H9 (cell line): Measurements from ENCODE around the gene LAMB1. TPM values are rescaled to one million over a fixed set of nuclear protein-coding genes. Genes with fewer than 3 reads are reported as not detected.

Experiments
- DNase-seq: peaks from one replicate; pipeline ENCODE4 v3.0.0-alpha.2; 2017
- H2AFZ ChIP-seq: one replicate; pipeline ENCODE4 v1.6.1; 2013; ENCODE audit warnings: mild to moderate bottlenecking, low read length, control low read depth, moderate library complexity
- H2AK5ac ChIP-seq: 2 replicates; pipeline ENCODE4 v1.6.1; 2013; ENCODE audit warnings: low read length, control low read depth, mixed read lengths; ENCODE audit not compliant: insufficient read length
- H2BK120ac ChIP-seq: one replicate; pipeline ENCODE4 v1.6.1; 2013; ENCODE audit warnings: low read depth, mild to moderate bottlenecking, low read length, control low read depth, inconsistent platforms; ENCODE audit not compliant: poor library complexity, severe bottlenecking
- H2BK12ac ChIP-seq: 2 replicates; pipeline ENCODE4 v1.6.1; 2013; ENCODE audit warnings: low read length, control low read depth, mixed read lengths, low read depth; ENCODE audit not compliant: insufficient read length
- H2BK15ac ChIP-seq: 2 replicates; pipeline ENCODE4 v1.6.1; 2013; ENCODE audit warnings: low read depth, low read length, control low read depth
- H2BK20ac ChIP-seq: one replicate; pipeline ENCODE4 v1.6.1; 2013; ENCODE audit warnings: low read depth, mild to moderate bottlenecking, low read length, control low read depth, inconsistent platforms; ENCODE audit not compliant: poor library complexity, severe bottlenecking
- H2BK5ac ChIP-seq: 2 replicates; pipeline ENCODE4 v1.6.1; 2013; ENCODE audit warnings: low read length, control low read depth, mixed read lengths; ENCODE audit not compliant: insufficient read length
- H3K14ac ChIP-seq: 2 replicates; pipeline ENCODE4 v1.6.1; 2013; ENCODE audit warnings: low read length, control low read depth; ENCODE audit not compliant: insufficient read depth
- H3K18ac ChIP-seq: 2 replicates; pipeline ENCODE4 v1.6.1; 2013; ENCODE audit warnings: low read depth, mild to moderate bottlenecking, mixed read lengths, low read length, control low read depth; ENCODE audit not compliant: insufficient read length
- H3K23ac ChIP-seq: 2 replicates; pipeline ENCODE4 v1.6.1; 2013; ENCODE audit warnings: low read length, control low read depth, mixed read lengths, low read depth; ENCODE audit not compliant: insufficient read length
- H3K23me2 ChIP-seq: 2 replicates; pipeline ENCODE4 v1.6.1; 2013; ENCODE audit warnings: low read depth, mild to moderate bottlenecking, mixed read lengths, low read length, control low read depth; ENCODE audit not compliant: insufficient read length, poor library complexity, severe bottlenecking
- H3K27ac ChIP-seq: 2 replicates; pipeline ENCODE4 v1.5.1; 2013; ENCODE audit warnings: low read length, control low read depth, mixed read lengths, low read depth; ENCODE audit not compliant: insufficient read length
- H3K27me3 ChIP-seq: 2 replicates; pipeline ENCODE4 v1.6.1; 2013; ENCODE audit warnings: low read length, control low read depth, inconsistent platforms; ENCODE audit not compliant: insufficient read depth
- H3K4ac ChIP-seq: 2 replicates; pipeline ENCODE4 v1.6.1; 2013; ENCODE audit warnings: low read depth, mild to moderate bottlenecking, control low read depth, inconsistent platforms, low read length, moderate library complexity
- H3K4me1 ChIP-seq: 2 replicates; pipeline ENCODE4 v1.6.1; 2013; ENCODE audit warnings: low read length, control low read depth, inconsistent platforms; ENCODE audit not compliant: insufficient read depth
- H3K4me2 ChIP-seq: 2 replicates; pipeline ENCODE4 v1.6.1; 2013; ENCODE audit warnings: low read length, control low read depth, mixed read lengths; ENCODE audit not compliant: insufficient read length, insufficient read depth
- H3K56ac ChIP-seq: 2 replicates; pipeline ENCODE4 v1.6.1; 2013; ENCODE audit warnings: low read depth, mild to moderate bottlenecking, mixed read lengths, low read length, control low read depth; ENCODE audit not compliant: insufficient read length
- H3K79me1 ChIP-seq: 2 replicates; pipeline ENCODE4 v1.6.1; 2013; ENCODE audit warnings: low read depth, mild to moderate bottlenecking, moderate library complexity, low read length, control low read depth, inconsistent platforms; ENCODE audit not compliant: insufficient read depth, poor library complexity, severe bottlenecking
- H3K79me2 ChIP-seq: 2 replicates; pipeline ENCODE4 v1.6.1; 2013; ENCODE audit warnings: low read length, control low read depth, inconsistent platforms; ENCODE audit not compliant: insufficient read depth
- H3K9ac ChIP-seq: 2 replicates; pipeline ENCODE4 v1.6.1; 2013; ENCODE audit warnings: low read length, control low read depth, mixed read lengths; ENCODE audit not compliant: insufficient read length; ENCODE audit errors: extremely low read depth
- H3K9me3 ChIP-seq: one replicate; pipeline ENCODE4 v1.6.1; 2013; ENCODE audit warnings: low read depth, low read length, inconsistent platforms; ENCODE audit not compliant: control insufficient read depth
- H3T11ph ChIP-seq: one replicate; pipeline ENCODE4 v1.6.1; 2013; ENCODE audit warnings: mild to moderate bottlenecking, low read length, control low read depth, inconsistent platforms
- H4K20me1 ChIP-seq: one replicate; pipeline ENCODE4 v1.6.1; 2013; ENCODE audit not compliant: control insufficient read depth, insufficient read length, insufficient read depth
- H4K5ac ChIP-seq: 2 replicates; pipeline ENCODE4 v1.6.1; 2013; ENCODE audit warnings: low read depth, mild to moderate bottlenecking, mixed read lengths, low read length, control low read depth; ENCODE audit not compliant: insufficient read length
- H4K8ac ChIP-seq: replicated peaks from 2 replicates; pipeline ENCODE4 v1.6.1; 2013; ENCODE audit warnings: low read length, control low read depth, mixed read lengths, low read depth; ENCODE audit not compliant: insufficient read length
- H4K91ac ChIP-seq: 2 replicates; pipeline ENCODE4 v1.6.1; 2013; ENCODE audit warnings: low read depth, mild to moderate bottlenecking, moderate library complexity, mixed read lengths, low read length, control low read depth; ENCODE audit not compliant: insufficient read length
- H3K27ac Mint-ChIP-seq, 3 experiments: 2 replicates in 2 of 3; 3 replicates in 1 of 3; pipeline ENCODE4 v1.8.0; 2020 to 2021; ENCODE audit warnings: mixed read lengths in 3 of 3, mild to moderate bottlenecking in 1 of 3, moderate library complexity in 1 of 3
- H3K27me3 Mint-ChIP-seq: 2 replicates; pipeline ENCODE4 v1.8.0; 2021; ENCODE audit warnings: low read depth, mild to moderate bottlenecking, moderate library complexity, mixed read lengths
- H3K36me3 Mint-ChIP-seq, 3 experiments: 2 replicates in 2 of 3; 3 replicates in 1 of 3; pipeline ENCODE4 v1.8.0; 2020 to 2021; ENCODE audit warnings: low read depth in 3 of 3, mixed read lengths in 3 of 3; ENCODE audit not compliant: insufficient read depth in 1 of 3
- H3K4me1 Mint-ChIP-seq, 2 experiments: 2 replicates each; pipeline ENCODE4 v1.8.0; 2020; ENCODE audit warnings: mixed read lengths in 2 of 2
- H3K4me3 Mint-ChIP-seq, 2 experiments: 2 replicates in 1 of 2; 3 replicates in 1 of 2; pipeline ENCODE4 v1.8.0; 2020 to 2021; ENCODE audit warnings: mild to moderate bottlenecking in 2 of 2, mixed read lengths in 2 of 2, moderate library complexity in 1 of 2
- H3K9me3 Mint-ChIP-seq, 2 experiments: 2 replicates in 1 of 2; 3 replicates in 1 of 2; pipeline ENCODE4 v1.8.0; 2020; ENCODE audit warnings: mild to moderate bottlenecking in 2 of 2, mixed read lengths in 2 of 2, moderate library complexity in 1 of 2
- CTCF ChIP-seq: fragments of 200-600 bp; sonication (generic); conservative IDR thresholded peaks from 3 replicates; pipeline ENCODE4 v1.8.0; 2021; ENCODE audit warnings: antibody characterized with exemption, mild to moderate bottlenecking
- WGBS: extraction: QIAGEN DNeasy Blood & Tissue Kit; methylation state at CpG from one replicate; pipeline ENCODE4 v1.1.7; 2013; ENCODE audit warnings: missing lambda C conversion rate, low lambda C conversion rate, mixed read lengths; ENCODE audit not compliant: insufficient read length; ENCODE audit errors: extremely low coverage; 5-methylcytosine and 5-hydroxymethylcytosine counted together
- total RNA-seq: library from RNA; stranded (reverse); gene quantifications from 2 replicates; pipeline ENCODE4 v1.2.1, GENCODE V29; 2021

Gene LAMB1
- total RNA-seq, 1 experiment from 2014 or later, result 75.8 TPM

GRCh38 chr7:107994421-107995030, 8.4 kb downstream of the LAMB1 start:
- H3K4me2 ChIP-seq, result no peak overlapping the region
- Mint-ChIP-seq H3K36me3 (peaks cover 2 to 63% (median 23%) of the 10 kb centered on the region in 3 experiments; a peak in 6 of 7 replicates), H3K4me3 (no peak overlapping the region), H3K4me1 (peaks cover 14 to 21% of the 10 kb centered on the region in 2 experiments), H3K9me3 (no peaks in the 10 kb centered on the region), H3K27ac (no peak overlapping the region), H3K27me3 (no peaks in the 10 kb centered on the region; the same call in 1 of the 2 replicates)
- H3T11ph ChIP-seq, result no peak overlapping the region
- no peak for DNase-seq
- H3K27ac ChIP-seq, result no peak overlapping the region
- H3K27me3 ChIP-seq, result no peaks in the 10 kb centered on the region
- no peak overlapping the region for H3K18ac ChIP-seq
- H3K4me1 ChIP-seq, result peaks cover 2% of the 10 kb centered on the region; the same call in 1 of the 2 replicates
- no peak overlapping the region for H2BK15ac ChIP-seq
- H2BK5ac ChIP-seq, result no peak overlapping the region
- H4K20me1 ChIP-seq, result no peaks in the 10 kb centered on the region
- H2AK5ac ChIP-seq, result no peak overlapping the region
- no peak overlapping the region for H2AFZ ChIP-seq
- no peak overlapping the region for H4K91ac ChIP-seq
- no CpG with 5 or more reads among the region's 2 CpGs for WGBS
- no peak for TF ChIP-seq CTCF
- H3K9me3 ChIP-seq, result no peaks in the 10 kb centered on the region
- no peak overlapping the region for H2BK120ac ChIP-seq
- H3K23me2 ChIP-seq, result no peaks in the 10 kb centered on the region
- no peak overlapping the region for H3K56ac ChIP-seq
- no peak overlapping the region for H3K14ac ChIP-seq
- no peak overlapping the region for H3K9ac ChIP-seq
- no peaks in the 10 kb centered on the region for H3K79me2 ChIP-seq
- H2BK12ac ChIP-seq, result no peak overlapping the region
- no peak overlapping the region for H3K4ac ChIP-seq
- no peak overlapping the region for H4K5ac ChIP-seq
- no peaks in the 10 kb centered on the region for H3K79me1 ChIP-seq
- H2BK20ac ChIP-seq, result no peak overlapping the region
- no peak overlapping the region for H4K8ac ChIP-seq
- H3K23ac ChIP-seq, result no peak overlapping the region
